Right lobe of liver (tissue), 4 donors: ENCODE results near the gene CYP1A1.

Experiments
- POLR2A ChIP-seq: fragments of 450-650 bp; IDR thresholded peaks from one replicate; pipeline ENCODE4 v1.6.1; 2017; ENCODE audit warnings: antibody characterized with exemption, mild to moderate bottlenecking
- TF ChIP-seq, protein P1 (sequence below), 4 donors: fragments of 200-600 bp in 3 of 4; fragments of 450-650 bp in 1 of 4; IDR thresholded peaks; one replicate each; pipeline versions ENCODE4 v1.5.1 to v1.8.0; 2016 to 2022; ENCODE audit warnings: antibody characterized with exemption in 4 of 4, mild to moderate bottlenecking in 2 of 4
- donor health status: DM: no; HTN: no; CAD: no.
- donor health status: DM: no; HTN: no; CAD: no.
- donor health status: DM: no; HTN: yes; CAD: no.

- TF ChIP-seq, protein P1, sequence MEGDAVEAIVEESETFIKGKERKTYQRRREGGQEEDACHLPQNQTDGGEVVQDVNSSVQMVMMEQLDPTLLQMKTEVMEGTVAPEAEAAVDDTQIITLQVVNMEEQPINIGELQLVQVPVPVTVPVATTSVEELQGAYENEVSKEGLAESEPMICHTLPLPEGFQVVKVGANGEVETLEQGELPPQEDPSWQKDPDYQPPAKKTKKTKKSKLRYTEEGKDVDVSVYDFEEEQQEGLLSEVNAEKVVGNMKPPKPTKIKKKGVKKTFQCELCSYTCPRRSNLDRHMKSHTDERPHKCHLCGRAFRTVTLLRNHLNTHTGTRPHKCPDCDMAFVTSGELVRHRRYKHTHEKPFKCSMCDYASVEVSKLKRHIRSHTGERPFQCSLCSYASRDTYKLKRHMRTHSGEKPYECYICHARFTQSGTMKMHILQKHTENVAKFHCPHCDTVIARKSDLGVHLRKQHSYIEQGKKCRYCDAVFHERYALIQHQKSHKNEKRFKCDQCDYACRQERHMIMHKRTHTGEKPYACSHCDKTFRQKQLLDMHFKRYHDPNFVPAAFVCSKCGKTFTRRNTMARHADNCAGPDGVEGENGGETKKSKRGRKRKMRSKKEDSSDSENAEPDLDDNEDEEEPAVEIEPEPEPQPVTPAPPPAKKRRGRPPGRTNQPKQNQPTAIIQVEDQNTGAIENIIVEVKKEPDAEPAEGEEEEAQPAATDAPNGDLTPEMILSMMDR (IDR thresholded peaks at IDR 0.05): no peak
- no peak for TF ChIP-seq POLR2A
These were observed 44.9 kb downstream of the CYP1A1 start for GRCh38 chr15:74680456-74680855.
